GM20000 (cell line): ENCODE results near the gene MED22.

ENCODE experiments used
- DNase-seq: peaks from one replicate; pipeline ENCODE4 v3.0.0; 2012; ENCODE audit warnings: low spot score
- TF ChIP-seq, protein P1 (sequence below): IDR thresholded peaks from 2 replicates; pipeline ENCODE4 v1.5.1; 2012; ENCODE audit warnings: mild to moderate bottlenecking, control low read depth; ENCODE audit errors: extremely low read depth, missing control alignments

MED22 gene

DNA sequence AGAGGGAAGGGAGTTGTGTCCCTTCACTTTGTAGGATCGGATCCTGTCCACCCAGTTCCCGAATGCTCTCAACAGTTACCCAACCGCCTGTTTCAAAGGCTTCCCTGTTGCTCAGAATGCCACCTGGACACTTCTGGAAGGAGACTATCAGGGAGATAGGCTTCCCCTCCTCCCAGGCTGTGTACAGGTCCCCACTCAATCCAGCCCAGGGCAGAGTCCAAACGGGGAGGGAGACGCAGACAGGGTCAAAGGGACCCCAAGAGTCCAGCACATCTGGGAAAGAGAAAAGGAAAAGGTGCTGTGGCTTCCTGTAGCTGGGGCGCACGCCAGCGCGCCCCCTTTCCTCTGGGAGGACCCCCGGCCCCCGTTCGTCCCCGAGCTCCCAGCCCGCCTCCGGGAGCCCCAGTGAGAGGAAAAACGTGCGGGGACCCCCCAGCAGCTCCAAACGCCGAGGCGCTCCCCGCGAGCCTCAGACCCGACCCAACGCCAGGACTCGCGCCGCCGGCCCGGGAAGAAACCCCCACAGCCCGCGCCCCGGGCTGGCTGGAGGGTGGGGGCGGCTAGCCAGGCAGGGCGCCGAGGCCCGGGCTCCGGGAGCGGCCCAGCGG, 27.3 kb upstream of the MED22 start:
- TF ChIP-seq, protein P1, sequence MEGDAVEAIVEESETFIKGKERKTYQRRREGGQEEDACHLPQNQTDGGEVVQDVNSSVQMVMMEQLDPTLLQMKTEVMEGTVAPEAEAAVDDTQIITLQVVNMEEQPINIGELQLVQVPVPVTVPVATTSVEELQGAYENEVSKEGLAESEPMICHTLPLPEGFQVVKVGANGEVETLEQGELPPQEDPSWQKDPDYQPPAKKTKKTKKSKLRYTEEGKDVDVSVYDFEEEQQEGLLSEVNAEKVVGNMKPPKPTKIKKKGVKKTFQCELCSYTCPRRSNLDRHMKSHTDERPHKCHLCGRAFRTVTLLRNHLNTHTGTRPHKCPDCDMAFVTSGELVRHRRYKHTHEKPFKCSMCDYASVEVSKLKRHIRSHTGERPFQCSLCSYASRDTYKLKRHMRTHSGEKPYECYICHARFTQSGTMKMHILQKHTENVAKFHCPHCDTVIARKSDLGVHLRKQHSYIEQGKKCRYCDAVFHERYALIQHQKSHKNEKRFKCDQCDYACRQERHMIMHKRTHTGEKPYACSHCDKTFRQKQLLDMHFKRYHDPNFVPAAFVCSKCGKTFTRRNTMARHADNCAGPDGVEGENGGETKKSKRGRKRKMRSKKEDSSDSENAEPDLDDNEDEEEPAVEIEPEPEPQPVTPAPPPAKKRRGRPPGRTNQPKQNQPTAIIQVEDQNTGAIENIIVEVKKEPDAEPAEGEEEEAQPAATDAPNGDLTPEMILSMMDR: no peak
- DNase-seq: peak; percentile 61

DNA sequence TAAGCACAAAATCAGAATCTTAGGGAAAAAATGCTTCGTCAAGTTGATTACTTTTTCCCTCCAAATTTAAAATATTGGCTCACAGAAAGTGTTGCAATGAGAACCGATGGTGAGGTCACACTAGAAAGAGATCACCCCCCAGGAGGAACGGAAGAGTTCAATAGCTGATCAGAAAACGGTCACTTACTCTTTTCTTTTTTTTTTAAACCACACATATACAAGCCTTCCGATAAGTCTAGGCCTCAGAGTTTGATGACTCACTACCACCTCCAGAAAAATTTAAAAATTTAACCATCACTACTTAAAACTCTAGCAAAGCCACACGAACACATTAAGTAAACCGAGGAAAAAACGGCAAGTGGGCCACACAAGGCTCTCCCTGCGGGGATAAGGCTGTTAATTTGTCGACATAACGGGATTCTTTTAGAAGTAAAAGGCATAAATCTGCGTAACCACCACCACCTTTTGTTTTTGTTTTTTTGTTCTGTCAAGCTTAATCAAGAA, 26.7 kb upstream of the MED22 start:
- DNase-seq: no peak
- TF ChIP-seq, protein P1: no peak

DNA sequence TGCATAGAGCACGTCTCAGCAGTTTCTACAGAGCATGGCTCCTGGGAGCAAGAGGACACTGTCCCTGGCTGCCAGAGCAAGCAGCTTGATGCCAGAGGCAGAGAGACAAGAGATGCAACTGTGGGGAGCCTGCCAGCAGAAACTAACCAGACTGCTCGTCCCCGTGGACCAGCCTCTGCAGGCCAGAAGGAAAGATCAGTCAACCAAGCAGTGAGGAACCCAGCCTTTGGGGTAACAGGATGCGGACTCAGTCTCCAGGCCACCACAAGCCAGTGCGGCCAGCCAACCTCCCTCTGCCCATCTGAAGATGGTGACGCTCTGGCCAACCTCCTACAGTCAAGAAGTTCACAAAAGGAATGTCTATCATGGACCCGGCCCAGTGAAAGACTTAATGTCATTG, 24.2 kb upstream of the MED22 start:
- TF ChIP-seq, protein P1: no peak
- no peak for DNase-seq

DNA sequence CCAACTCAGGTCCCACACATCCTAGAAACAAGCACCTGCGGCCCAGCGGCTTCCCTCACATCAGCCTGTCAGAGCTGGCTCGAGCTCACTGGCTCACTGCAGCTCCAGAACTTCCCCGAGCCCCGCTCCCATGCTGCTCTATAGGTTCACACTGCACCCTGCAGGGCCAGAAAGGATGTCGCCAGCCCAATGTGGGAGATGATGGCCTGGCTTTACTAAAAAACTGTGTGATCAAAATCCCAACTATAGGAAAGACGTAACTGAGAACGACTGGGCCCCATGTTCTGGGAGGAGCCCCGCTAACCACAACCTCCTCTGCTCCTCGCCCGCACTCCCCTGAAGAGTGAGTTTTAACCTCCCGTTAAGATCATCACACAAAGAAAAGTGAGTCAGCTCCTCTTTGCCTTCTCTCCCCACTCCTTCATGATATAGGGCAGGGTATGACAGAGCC, 23.4 kb upstream of the MED22 start:
- DNase-seq: no peak
- TF ChIP-seq, protein P1: no peak

DNA sequence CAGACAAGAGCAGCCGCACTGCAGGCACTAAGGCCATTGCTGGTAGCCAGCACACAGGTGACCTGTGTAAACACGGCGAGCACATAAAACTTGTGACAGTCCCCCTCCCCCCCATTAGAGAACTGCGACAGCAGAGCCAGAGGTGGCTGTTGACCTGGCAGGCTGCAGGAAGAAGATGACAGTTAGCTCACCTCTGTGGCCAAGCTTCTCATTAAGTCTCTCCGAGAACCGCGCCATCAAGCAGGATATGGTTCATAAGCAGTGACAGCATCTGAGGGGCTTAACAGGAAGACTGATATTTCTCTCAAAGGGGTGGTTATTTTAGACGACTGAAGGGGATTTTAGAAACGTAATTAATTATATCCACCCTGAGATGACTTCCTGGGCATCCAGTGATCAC, 22.8 kb upstream of the MED22 start:
- TF ChIP-seq, protein P1: no peak

DNA sequence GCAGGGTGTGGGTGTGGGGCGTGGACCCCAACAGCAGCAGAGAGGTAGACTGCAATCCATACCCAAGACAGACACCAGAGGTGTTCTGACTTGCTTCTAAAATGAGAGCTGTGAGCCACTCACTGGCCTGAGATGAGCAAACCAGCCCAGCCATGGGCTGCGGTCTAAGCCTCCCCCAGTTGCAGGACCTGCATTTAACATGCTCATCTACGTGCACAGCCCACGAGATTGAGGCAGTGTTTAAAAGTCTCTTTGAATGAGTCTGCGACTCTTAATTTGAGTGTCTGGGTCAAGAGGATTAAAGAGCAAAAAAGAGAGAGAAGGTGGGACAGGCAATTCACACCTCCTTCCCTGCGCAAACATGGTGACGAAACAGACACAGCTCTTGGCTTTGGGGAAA, 22.0 kb upstream of the MED22 start:
- no peak for DNase-seq
- TF ChIP-seq, protein P1: no peak

More for the DNA sequence above, 22.8 kb upstream of the MED22 start:
- DNase-seq: no peak

DNA sequence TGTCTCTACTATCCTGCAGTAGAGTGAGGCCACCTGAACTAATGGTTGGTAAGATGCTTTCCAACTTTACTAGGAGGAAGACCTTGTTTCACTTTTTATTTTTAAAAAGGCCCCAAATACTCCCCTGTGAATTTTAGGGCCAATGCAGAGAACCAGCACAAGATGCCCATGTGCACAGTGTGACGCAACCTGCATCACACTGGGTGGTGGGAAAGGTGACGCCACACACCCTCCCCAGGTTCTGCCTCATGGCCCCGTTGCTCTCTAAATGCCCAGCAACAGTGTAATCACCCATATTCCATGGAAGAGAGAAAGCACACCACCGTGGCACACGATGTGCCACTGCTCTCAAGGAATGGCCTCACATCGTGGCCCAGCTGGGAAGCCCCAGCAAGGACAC, 21.5 kb upstream of the MED22 start:
- TF ChIP-seq, protein P1: no peak
- no peak for DNase-seq
